Measurements from ENCODE around the gene DENND6B. TPM values are rescaled to one million over a fixed set of nuclear protein-coding genes. Genes with fewer than 3 reads are reported as not detected.
"Not testable (repeated sequence)": the region's sequence is repeated elsewhere in the genome, so short reads cannot be mapped to it uniquely, and the experiment has no call there.

Gene DENND6B
- total and polyA plus RNA-seq, 2 donors (not counting 3 experiments of a cell fraction or from before 2014, with no cell fraction given), result 4.1 to 5.9 TPM

DNA sequence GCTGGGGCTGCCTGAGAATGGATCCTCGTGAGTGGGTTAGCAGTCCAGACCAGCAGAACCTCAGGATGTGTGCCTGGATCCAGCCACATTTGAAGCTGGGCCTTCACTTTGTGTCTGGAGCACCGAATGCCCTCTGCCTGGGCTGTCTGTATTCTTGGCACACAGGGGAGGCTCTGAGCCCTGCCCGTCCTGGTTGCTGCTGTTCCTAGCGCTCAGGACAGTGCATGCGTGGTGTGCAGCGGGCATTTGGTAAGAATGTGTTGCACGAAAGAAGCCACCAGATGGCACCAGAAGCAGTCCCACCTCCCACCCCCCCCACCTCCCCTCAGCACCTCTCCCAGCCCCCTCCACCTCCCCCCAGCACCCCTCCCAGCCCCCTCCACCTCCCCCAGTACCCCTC, 52.5 kb downstream of the DENND6B start:
- dilution Hi-C loops (cut with MboI; ENCODE audit: extremely low pct_ligation_motif_present, low sequenced_read_pairs) (no loop called here), intact Hi-C loops (cut with micrococcal nuclease) (no loop called here)
- Histone ChIP-seq H3K4me1 (ENCODE audit: control insufficient read depth, extremely low read depth, insufficient read depth, low read length) (peaks cover 12% of the 10 kb centered on the region), H4K20me1 (replicated peaks; ENCODE audit: control insufficient read depth, extremely low read depth, insufficient read depth, low read length) (no peaks in the 10 kb centered on the region), H3K36me3 (ENCODE audit: control insufficient read depth in 2 of 2, extremely low read depth in 1 of 2, insufficient read depth in 2 of 2, low read length in 2 of 2) (peaks cover 17 to 36% of the 10 kb centered on the region in 2 experiments), H3K9me1 (replicated peaks; ENCODE audit: control insufficient read depth, extremely low read depth, insufficient read depth, low read length) (no peaks in the 10 kb centered on the region), H3K79me2 (ENCODE audit: control insufficient read depth, insufficient read depth, low read length) (no peaks in the 10 kb centered on the region), H3K27me3 (ENCODE audit: control insufficient read depth in 2 of 2, insufficient read depth in 2 of 2, low read length in 2 of 2) (no peaks in the 10 kb centered on the region), H3K9me3 (replicated peaks; ENCODE audit: control insufficient read depth, insufficient read depth, low read length) (no peaks in the 10 kb centered on the region), H3K4me2 (ENCODE audit: insufficient read depth, low read length) (no peak overlapping the region), H3K27ac (ENCODE audit: insufficient read depth, low read depth, low read length) (no peak overlapping the region), H2AFZ (ENCODE audit: low read depth, low read length) (no peak overlapping the region), H3K4me3 (replicated peaks in 1 of 3; ENCODE audit: insufficient read depth in 1 of 3, low read depth in 1 of 3, low read length in 3 of 3) (no peak overlapping the region), H3K9ac (replicated peaks; ENCODE audit: extremely low read depth, insufficient read depth, low read length) (no peak overlapping the region)
- POLR2A ChIA-PET, result no interaction called here
- no TSS peak for BruUV-seq (replicated peaks)
- TF ChIP-seq, protein P1, sequence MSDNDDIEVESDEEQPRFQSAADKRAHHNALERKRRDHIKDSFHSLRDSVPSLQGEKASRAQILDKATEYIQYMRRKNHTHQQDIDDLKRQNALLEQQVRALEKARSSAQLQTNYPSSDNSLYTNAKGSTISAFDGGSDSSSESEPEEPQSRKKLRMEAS (IDR thresholded peaks at IDR 0.05; ENCODE audit: insufficient read depth, insufficient read length), result no peak
- TF ChIP-seq, protein P2, sequence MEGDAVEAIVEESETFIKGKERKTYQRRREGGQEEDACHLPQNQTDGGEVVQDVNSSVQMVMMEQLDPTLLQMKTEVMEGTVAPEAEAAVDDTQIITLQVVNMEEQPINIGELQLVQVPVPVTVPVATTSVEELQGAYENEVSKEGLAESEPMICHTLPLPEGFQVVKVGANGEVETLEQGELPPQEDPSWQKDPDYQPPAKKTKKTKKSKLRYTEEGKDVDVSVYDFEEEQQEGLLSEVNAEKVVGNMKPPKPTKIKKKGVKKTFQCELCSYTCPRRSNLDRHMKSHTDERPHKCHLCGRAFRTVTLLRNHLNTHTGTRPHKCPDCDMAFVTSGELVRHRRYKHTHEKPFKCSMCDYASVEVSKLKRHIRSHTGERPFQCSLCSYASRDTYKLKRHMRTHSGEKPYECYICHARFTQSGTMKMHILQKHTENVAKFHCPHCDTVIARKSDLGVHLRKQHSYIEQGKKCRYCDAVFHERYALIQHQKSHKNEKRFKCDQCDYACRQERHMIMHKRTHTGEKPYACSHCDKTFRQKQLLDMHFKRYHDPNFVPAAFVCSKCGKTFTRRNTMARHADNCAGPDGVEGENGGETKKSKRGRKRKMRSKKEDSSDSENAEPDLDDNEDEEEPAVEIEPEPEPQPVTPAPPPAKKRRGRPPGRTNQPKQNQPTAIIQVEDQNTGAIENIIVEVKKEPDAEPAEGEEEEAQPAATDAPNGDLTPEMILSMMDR (IDR thresholded peaks at IDR 0.05; ENCODE audit: extremely low read depth in 1 of 2, insufficient read depth in 1 of 2, low read depth in 1 of 2, low read length in 2 of 2), result peak; percentile 15 to 48
- DNase-seq (ENCODE audit: low read depth, low spot score) (peak; percentile 30), FAIRE-seq (peak; percentile 64)
- CTCF ChIA-PET, result interaction anchor here (3.1 kb wide), 1 partner anchor 52 kb away, joined by 36 read pairs; the partner anchor contains the start of gene DENND6B

DNA sequence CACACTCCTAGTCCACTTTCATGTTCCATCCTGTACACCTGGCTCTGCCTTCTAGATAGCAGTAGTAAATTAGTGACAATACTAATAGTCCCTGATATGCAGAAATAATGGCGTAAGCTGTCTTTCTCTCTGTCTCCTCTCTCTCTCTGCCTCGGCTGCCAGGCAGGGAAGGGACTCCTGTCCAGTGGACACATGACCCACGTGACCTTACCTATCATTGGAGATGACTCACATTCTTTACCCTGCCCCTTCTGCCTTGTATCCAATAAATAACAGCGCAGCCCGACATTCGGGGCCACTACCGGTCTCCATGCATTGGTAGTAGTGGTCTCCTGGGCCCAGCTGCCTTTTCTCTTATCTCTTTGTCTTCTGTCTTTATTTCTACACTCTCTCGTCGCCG, 53.0 kb downstream of the DENND6B start:
- H3K4me3 ChIP-seq (replicated peaks in 1 of 3; ENCODE audit: insufficient read depth in 1 of 3, low read depth in 1 of 3, low read length in 3 of 3); DNase-seq (ENCODE audit: low read depth, low spot score); intact Hi-C loops (cut with micrococcal nuclease); H4K20me1 ChIP-seq (replicated peaks; ENCODE audit: control insufficient read depth, extremely low read depth, insufficient read depth, low read length); H2AFZ ChIP-seq (ENCODE audit: low read depth, low read length); H3K9ac ChIP-seq (replicated peaks; ENCODE audit: extremely low read depth, insufficient read depth, low read length); H3K27me3 ChIP-seq (ENCODE audit: control insufficient read depth in 2 of 2, insufficient read depth in 2 of 2, low read length in 2 of 2); H3K79me2 ChIP-seq (ENCODE audit: control insufficient read depth, insufficient read depth, low read length); H3K4me2 ChIP-seq (ENCODE audit: insufficient read depth, low read length); H3K9me3 ChIP-seq (replicated peaks; ENCODE audit: control insufficient read depth, insufficient read depth, low read length); H3K9me1 ChIP-seq (replicated peaks; ENCODE audit: control insufficient read depth, extremely low read depth, insufficient read depth, low read length); BruUV-seq (replicated peaks); dilution Hi-C loops (cut with MboI; ENCODE audit: extremely low pct_ligation_motif_present, low sequenced_read_pairs); H3K27ac ChIP-seq (ENCODE audit: insufficient read depth, low read depth, low read length); POLR2A ChIA-PET; FAIRE-seq: not testable (repeated sequence)
- Histone ChIP-seq H3K36me3 (ENCODE audit: control insufficient read depth in 2 of 2, extremely low read depth in 1 of 2, insufficient read depth in 2 of 2, low read length in 2 of 2) (peaks cover 14 to 32% of the 10 kb centered on the region in 2 experiments), H3K4me1 (ENCODE audit: control insufficient read depth, extremely low read depth, insufficient read depth, low read length) (peaks cover 12% of the 10 kb centered on the region)
- CTCF ChIA-PET, result interaction anchor here (2.9 kb wide), 1 partner anchor 52 kb away, joined by 26 read pairs; the partner anchor contains the start of gene DENND6B

DNA sequence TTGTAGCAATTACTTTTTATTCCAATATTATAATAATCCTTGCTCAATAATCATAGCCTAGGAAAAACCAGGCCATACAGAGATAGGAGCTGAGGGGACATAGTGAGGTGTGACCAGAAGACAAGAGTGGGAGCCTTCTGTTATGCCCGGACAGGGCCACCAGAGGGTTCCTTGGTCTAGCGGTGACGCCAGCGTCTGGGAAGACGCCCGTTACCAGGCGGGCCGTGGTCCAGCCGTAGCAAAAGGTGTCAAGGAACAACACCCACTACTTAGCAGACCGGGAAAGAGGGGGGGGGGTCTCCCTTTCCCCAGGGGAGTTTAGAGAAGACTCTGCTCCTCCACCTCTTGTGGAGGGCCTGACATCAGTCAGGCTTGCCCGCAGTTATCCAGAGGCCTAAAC, 53.5 kb downstream of the DENND6B start:
- H3K4me3 ChIP-seq (replicated peaks in 1 of 3; ENCODE audit: insufficient read depth in 1 of 3, low read depth in 1 of 3, low read length in 3 of 3); BruUV-seq (replicated peaks); H3K27ac ChIP-seq (ENCODE audit: insufficient read depth, low read depth, low read length); H3K4me2 ChIP-seq (ENCODE audit: insufficient read depth, low read length); H4K20me1 ChIP-seq (replicated peaks; ENCODE audit: control insufficient read depth, extremely low read depth, insufficient read depth, low read length); DNase-seq (ENCODE audit: low read depth, low spot score); POLR2A ChIA-PET; H3K9me3 ChIP-seq (replicated peaks; ENCODE audit: control insufficient read depth, insufficient read depth, low read length); H3K9me1 ChIP-seq (replicated peaks; ENCODE audit: control insufficient read depth, extremely low read depth, insufficient read depth, low read length); intact Hi-C loops (cut with micrococcal nuclease); FAIRE-seq; H2AFZ ChIP-seq (ENCODE audit: low read depth, low read length); H3K9ac ChIP-seq (replicated peaks; ENCODE audit: extremely low read depth, insufficient read depth, low read length); H3K27me3 ChIP-seq (ENCODE audit: control insufficient read depth in 2 of 2, insufficient read depth in 2 of 2, low read length in 2 of 2); H3K79me2 ChIP-seq (ENCODE audit: control insufficient read depth, insufficient read depth, low read length); dilution Hi-C loops (cut with MboI; ENCODE audit: extremely low pct_ligation_motif_present, low sequenced_read_pairs): not testable (repeated sequence)
- Histone ChIP-seq H3K36me3 (ENCODE audit: control insufficient read depth in 2 of 2, extremely low read depth in 1 of 2, insufficient read depth in 2 of 2, low read length in 2 of 2) (peaks cover 13 to 28% of the 10 kb centered on the region in 2 experiments), H3K4me1 (ENCODE audit: control insufficient read depth, extremely low read depth, insufficient read depth, low read length) (peaks cover 12% of the 10 kb centered on the region)
- CTCF ChIA-PET, result interaction anchor here (2.3 to 2.9 kb wide), 2 partner anchors 21 to 52 kb away, joined by 13 to 26 read pairs; partner anchors contain the start of gene DENND6B

All from endothelial cell of umbilical vein (primary cell).